HG03280 (cell line): Measurements from ENCODE around the gene WDR7.
A peak's percentile ranks its signal among the peaks of the same experiment; 100 is the strongest.

Experiments
- ATAC-seq: cut with Tn5 transposase; IDR thresholded peaks from one replicate; pipeline ENCODE4 v1.9.1; 2021; ENCODE audit warnings: mild to moderate bottlenecking, moderate library complexity; ENCODE audit not compliant: unreplicated experiment

The WDR7 gene

GRCh38 chr18:56721031-56721430 is 69.9 kb downstream of the WDR7 start:
- no peak for ATAC-seq

- no peak for ATAC-seq
Measured at GRCh38 chr18:56721491-56721890, 70.3 kb downstream of the WDR7 start.

GRCh38 chr18:56722518-56722917 is 71.4 kb downstream of the WDR7 start:
- ATAC-seq, result no peak

GRCh38 chr18:56723068-56723467 is 71.9 kb downstream of the WDR7 start:
- ATAC-seq, result no peak

- ATAC-seq, result no peak
Measured at GRCh38 chr18:56723706-56724105, 72.5 kb downstream of the WDR7 start.

- no peak for ATAC-seq
Measured at GRCh38 chr18:56726906-56727305, 75.7 kb downstream of the WDR7 start.

GRCh38 chr18:56727399-56727798 is 76.2 kb downstream of the WDR7 start:
- no peak for ATAC-seq

- ATAC-seq, result no peak
Measured at GRCh38 chr18:56728741-56729140, 77.6 kb downstream of the WDR7 start.

- no peak for ATAC-seq
Measured at GRCh38 chr18:56738184-56738583, 87.0 kb downstream of the WDR7 start.

- ATAC-seq, result no peak
Measured at GRCh38 chr18:56739731-56740130, 88.6 kb downstream of the WDR7 start.

- no peak for ATAC-seq
Measured at GRCh38 chr18:56740645-56741044, 89.5 kb downstream of the WDR7 start.

GRCh38 chr18:56741685-56742084 is 90.5 kb downstream of the WDR7 start:
- ATAC-seq, result no peak

- no peak for ATAC-seq
Measured at GRCh38 chr18:56743115-56743514, 92.0 kb downstream of the WDR7 start.

- peak; percentile 58 for ATAC-seq
Measured at GRCh38 chr18:56747032-56747658, 96.0 kb downstream of the WDR7 start.

GRCh38 chr18:56747857-56748256 is 96.7 kb downstream of the WDR7 start:
- ATAC-seq, result no peak

GRCh38 chr18:56748698-56749268 is 97.6 kb downstream of the WDR7 start:
- ATAC-seq, result no peak

- no peak for ATAC-seq
Measured at GRCh38 chr18:56756966-56757365, 105.8 kb downstream of the WDR7 start.

GRCh38 chr18:56770097-56770496 is 118.9 kb downstream of the WDR7 start:
- ATAC-seq, result no peak

GRCh38 chr18:56770873-56771272 is 119.7 kb downstream of the WDR7 start:
- no peak for ATAC-seq

GRCh38 chr18:56775701-56776100 is 124.5 kb downstream of the WDR7 start:
- no peak for ATAC-seq

- no peak for ATAC-seq
Measured at GRCh38 chr18:56787390-56787789, 136.2 kb downstream of the WDR7 start.

GRCh38 chr18:56789004-56789888 is 138.1 kb downstream of the WDR7 start:
- no peak for ATAC-seq
